GM23338 (cell line): ENCODE measurements around the gene ORC6. TPM values are rescaled to one million over a fixed set of nuclear protein-coding genes. Genes with fewer than 3 reads are reported as not detected.

ENCODE experiments used
- ATAC-seq: fragments of 200-7000 bp; cut with Tn5 transposase; 3 replicates; pipeline ENCODE4 v1.9.1; 2020
- DNase-seq: peaks from one replicate; pipeline ENCODE4 v3.0.0-alpha.2; 2015; ENCODE audit warnings: low spot score
- H2AFZ ChIP-seq: fragments of 200-600 bp; sonication (generic); 2 replicates; pipeline ENCODE4 v1.8.0; 2016; ENCODE audit warnings: antibody characterized with exemption, mild to moderate bottlenecking, moderate library complexity
- H3F3A ChIP-seq: fragments of 200-600 bp; sonication (generic); replicated peaks from 2 replicates; pipeline ENCODE4 v1.8.0; 2017; ENCODE audit warnings: antibody characterized with exemption, mixed run types, low read depth
- H3K27ac ChIP-seq: fragments of 200-600 bp; sonication (generic); 2 replicates; pipeline ENCODE4 v1.6.1; 2016; ENCODE audit warnings: low read depth
- H3K27me3 ChIP-seq: fragments of 200-600 bp; sonication (generic); 2 replicates; pipeline ENCODE4 v1.8.0; 2016; ENCODE audit warnings: mild to moderate bottlenecking, mixed run types, moderate library complexity; ENCODE audit not compliant: insufficient read depth
- H3K36me3 ChIP-seq: fragments of 200-600 bp; sonication (generic); 2 replicates; pipeline ENCODE4 v1.8.0; 2016; ENCODE audit warnings: mild to moderate bottlenecking; ENCODE audit not compliant: insufficient read depth
- H3K4me1 ChIP-seq: fragments of 200-600 bp; sonication (generic); 2 replicates; pipeline ENCODE4 v1.8.0; 2016; ENCODE audit warnings: mild to moderate bottlenecking, moderate library complexity; ENCODE audit not compliant: insufficient read depth
- H3K4me2 ChIP-seq: fragments of 200-600 bp; sonication (generic); 2 replicates; pipeline ENCODE4 v1.7.1; 2017; ENCODE audit warnings: mixed run types
- H3K4me3 ChIP-seq: fragments of 200-600 bp; sonication (generic); 2 replicates; pipeline ENCODE4 v1.6.1; 2016; ENCODE audit warnings: mixed run types
- H3K79me2 ChIP-seq: fragments of 200-600 bp; sonication (generic); replicated peaks from 2 replicates; pipeline ENCODE4 v1.8.0; 2017; ENCODE audit warnings: mild to moderate bottlenecking; ENCODE audit not compliant: insufficient read depth
- H3K9me2 ChIP-seq: fragments of 200-600 bp; sonication (generic); 2 replicates; pipeline ENCODE4 v1.8.0; 2017; ENCODE audit not compliant: insufficient read depth
- H4K20me1 ChIP-seq: fragments of 200-600 bp; sonication (generic); replicated peaks from 2 replicates; pipeline ENCODE4 v1.8.0; 2017; ENCODE audit warnings: mild to moderate bottlenecking; ENCODE audit not compliant: insufficient read depth
- H3K27ac Mint-ChIP-seq: 2 replicates; pipeline ENCODE4 v1.8.0; 2020; ENCODE audit warnings: inconsistent platforms, mild to moderate bottlenecking, moderate library complexity, mixed read lengths
- H3K27me3 Mint-ChIP-seq: 3 replicates; pipeline ENCODE4 v1.8.0; 2022; ENCODE audit warnings: low read depth, mild to moderate bottlenecking, moderate library complexity, mixed read lengths, inconsistent platforms; ENCODE audit not compliant: insufficient read depth, poor library complexity
- H3K36me3 Mint-ChIP-seq: 3 replicates; pipeline ENCODE4 v1.8.0; 2021; ENCODE audit warnings: low read depth, mild to moderate bottlenecking, inconsistent platforms, moderate library complexity, mixed read lengths
- H3K4me1 Mint-ChIP-seq: 3 replicates; pipeline ENCODE4 v1.8.0; 2020; ENCODE audit warnings: mild to moderate bottlenecking, inconsistent platforms, mixed read lengths
- H3K4me3 Mint-ChIP-seq: 3 replicates; pipeline ENCODE4 v1.8.0; 2021; ENCODE audit warnings: moderate library complexity, mild to moderate bottlenecking, inconsistent platforms, mixed read lengths
- H3K9me3 Mint-ChIP-seq: 3 replicates; pipeline ENCODE4 v1.8.0; 2020; ENCODE audit warnings: moderate library complexity, mild to moderate bottlenecking, inconsistent platforms, mixed read lengths
- CREB1 ChIP-seq: fragments of 250-450 bp; sonication (Bioruptor Pico); IDR thresholded peaks from 2 replicates; pipeline ENCODE4 v1.5.0; 2020; ENCODE audit warnings: low read depth, mild to moderate bottlenecking, moderate library complexity
- CTCF ChIP-seq, 2 experiments: fragments of 200-600 bp in 1 of 2; sonication (generic) in 1 of 2; conservative IDR thresholded peaks; 2 replicates each; pipeline versions ENCODE4 v1.5.1 to v1.6.1; 2016 to 2017; ENCODE audit warnings: antibody characterized with exemption in 2 of 2, low read depth in 2 of 2, mild to moderate bottlenecking in 2 of 2, moderate library complexity in 1 of 2
- EZH2 ChIP-seq: fragments of 200-600 bp; sonication (generic); IDR thresholded peaks from one replicate; pipeline ENCODE4 v1.8.0; 2017; ENCODE audit warnings: antibody characterized with exemption, mild to moderate bottlenecking, low read depth; ENCODE audit not compliant: unreplicated experiment
- EZH2phosphoT487 ChIP-seq: fragments of 200-600 bp; sonication (generic); IDR thresholded peaks from one replicate; pipeline ENCODE4 v1.8.1; 2018; ENCODE audit warnings: antibody characterized with exemption; ENCODE audit not compliant: unreplicated experiment
- JUNB ChIP-seq: IDR thresholded peaks from one replicate; pipeline ENCODE4 v1.6.1; 2016; ENCODE audit warnings: antibody characterized with exemption; ENCODE audit not compliant: unreplicated experiment
- POLR2AphosphoS5 ChIP-seq: IDR thresholded peaks from 2 replicates; pipeline ENCODE4 v1.6.1; 2016; ENCODE audit warnings: antibody characterized with exemption, low read depth
- STAT1 ChIP-seq: IDR thresholded peaks from one replicate; pipeline ENCODE4 v1.6.1; 2016; ENCODE audit warnings: antibody characterized with exemption; ENCODE audit not compliant: unreplicated experiment
- ZNF114 ChIP-seq: fragments of 250-450 bp; sonication (Bioruptor Pico); IDR thresholded peaks from 2 replicates; pipeline ENCODE4 v1.5.0; 2020; ENCODE audit warnings: mild to moderate bottlenecking, moderate library complexity
- ZNF331 ChIP-seq: fragments of 250-450 bp; sonication (Bioruptor Pico); IDR thresholded peaks from 2 replicates; pipeline ENCODE4 v1.5.0; 2020; ENCODE audit warnings: low read depth, mild to moderate bottlenecking, moderate library complexity
- polyA plus RNA-seq: library from polyadenylated mRNA; unstranded; fragments of >200 nt; fragmentation: Nextera tagmentation; extraction: Ambion mirVana; gene quantifications from 2 replicates; pipeline ENCODE4 v1.2.1, GENCODE V29; 2016
- total RNA-seq: library from RNA; depleted of rRNA; stranded (reverse); fragments of >200 nt; shearing (Covaris generic); gene quantifications from 2 replicates; pipeline ENCODE4 v1.2.3, GENCODE V29; 2014
- TF ChIP-seq, protein P1 (sequence below): IDR thresholded peaks from one replicate; pipeline ENCODE4 v1.6.1; 2018; ENCODE audit warnings: antibody characterized with exemption; ENCODE audit not compliant: unreplicated experiment

Gene ORC6
- total and polyA plus RNA-seq, 2 experiments from 2014 or later: 71.5 to 92.0 TPM

- TF ChIP-seq CTCF (conservative IDR thresholded peaks at IDR 0.05; ENCODE audit: low read depth in 2 of 2) (no peak), POLR2AphosphoS5 (no peak), EZH2 (no peak), ZNF331 (CRISPR knock-in tag) (no peak), STAT1 (no peak), CREB1 (no peak), EZH2phosphoT487 (no peak)
- TF ChIP-seq, protein P1, sequence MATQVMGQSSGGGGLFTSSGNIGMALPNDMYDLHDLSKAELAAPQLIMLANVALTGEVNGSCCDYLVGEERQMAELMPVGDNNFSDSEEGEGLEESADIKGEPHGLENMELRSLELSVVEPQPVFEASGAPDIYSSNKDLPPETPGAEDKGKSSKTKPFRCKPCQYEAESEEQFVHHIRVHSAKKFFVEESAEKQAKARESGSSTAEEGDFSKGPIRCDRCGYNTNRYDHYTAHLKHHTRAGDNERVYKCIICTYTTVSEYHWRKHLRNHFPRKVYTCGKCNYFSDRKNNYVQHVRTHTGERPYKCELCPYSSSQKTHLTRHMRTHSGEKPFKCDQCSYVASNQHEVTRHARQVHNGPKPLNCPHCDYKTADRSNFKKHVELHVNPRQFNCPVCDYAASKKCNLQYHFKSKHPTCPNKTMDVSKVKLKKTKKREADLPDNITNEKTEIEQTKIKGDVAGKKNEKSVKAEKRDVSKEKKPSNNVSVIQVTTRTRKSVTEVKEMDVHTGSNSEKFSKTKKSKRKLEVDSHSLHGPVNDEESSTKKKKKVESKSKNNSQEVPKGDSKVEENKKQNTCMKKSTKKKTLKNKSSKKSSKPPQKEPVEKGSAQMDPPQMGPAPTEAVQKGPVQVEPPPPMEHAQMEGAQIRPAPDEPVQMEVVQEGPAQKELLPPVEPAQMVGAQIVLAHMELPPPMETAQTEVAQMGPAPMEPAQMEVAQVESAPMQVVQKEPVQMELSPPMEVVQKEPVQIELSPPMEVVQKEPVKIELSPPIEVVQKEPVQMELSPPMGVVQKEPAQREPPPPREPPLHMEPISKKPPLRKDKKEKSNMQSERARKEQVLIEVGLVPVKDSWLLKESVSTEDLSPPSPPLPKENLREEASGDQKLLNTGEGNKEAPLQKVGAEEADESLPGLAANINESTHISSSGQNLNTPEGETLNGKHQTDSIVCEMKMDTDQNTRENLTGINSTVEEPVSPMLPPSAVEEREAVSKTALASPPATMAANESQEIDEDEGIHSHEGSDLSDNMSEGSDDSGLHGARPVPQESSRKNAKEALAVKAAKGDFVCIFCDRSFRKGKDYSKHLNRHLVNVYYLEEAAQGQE: no peak
Observed at GRCh38 chr16:46711106-46712058, 21.9 kb downstream of the ORC6 start (continued).

- Mint-ChIP-seq H3K9me3 (no peaks in the 10 kb centered on the region), H3K4me1 (no peaks in the 10 kb centered on the region), H3K4me3 (no peak overlapping the region), H3K27ac (no peak overlapping the region), H3K27me3 (peaks cover 7% of the 10 kb centered on the region), H3K36me3 (no peaks in the 10 kb centered on the region)
- no peak overlapping the region for H2AFZ ChIP-seq
- no peaks in the 10 kb centered on the region for H3K36me3 ChIP-seq
- no peaks in the 10 kb centered on the region for H3K4me1 ChIP-seq
- H3K4me3 ChIP-seq: no peak overlapping the region
- DNase-seq (no peak), ATAC-seq (no peak)
- no peak overlapping the region for H3K27ac ChIP-seq
- no peaks in the 10 kb centered on the region for H3F3A ChIP-seq
- H3K79me2 ChIP-seq: no peaks in the 10 kb centered on the region
- no peaks in the 10 kb centered on the region for H3K27me3 ChIP-seq
- H3K4me2 ChIP-seq: no peak overlapping the region
- H3K9me2 ChIP-seq: no peaks in the 10 kb centered on the region
- H4K20me1 ChIP-seq: no peaks in the 10 kb centered on the region
- TF ChIP-seq POLR2AphosphoS5: no peak
- no peak for TF ChIP-seq ZNF114 (CRISPR knock-in tag)
- no peak for TF ChIP-seq STAT1
- TF ChIP-seq EZH2phosphoT487: no peak
- no peak for TF ChIP-seq ZNF331 (CRISPR knock-in tag)
- TF ChIP-seq CTCF (conservative IDR thresholded peaks at IDR 0.05; ENCODE audit: low read depth in 2 of 2): no peak
- TF ChIP-seq JUNB: no peak
- TF ChIP-seq, protein P1: no peak
Observed at GRCh38 chr16:46712911-46713310, 23.5 kb downstream of the ORC6 start.
